Measurements from ENCODE around the gene PLXNA4.

- no peak for TF ChIP-seq SP1 (IDR thresholded peaks at IDR 0.05)
- TF ChIP-seq CTCF (IDR thresholded peaks at IDR 0.05; ENCODE audit: low read depth, low read length, missing input control) = peak; percentile 30
- TF ChIP-seq GABPA (IDR thresholded peaks at IDR 0.05 in 1 of 2, conservative IDR thresholded peaks at IDR 0.05 in 1 of 2) = no peak
- peak in 1 of 2 donors; percentile 45 for TF ChIP-seq RAD21 (IDR thresholded peaks at IDR 0.05)
- no peak for TF ChIP-seq TAF1 (conservative IDR thresholded peaks at IDR 0.05)
- TF ChIP-seq REST (IDR thresholded peaks at IDR 0.05) = no peak
- no peak for TF ChIP-seq YY1 (IDR thresholded peaks at IDR 0.05)
- TF ChIP-seq HNF4G (IDR thresholded peaks at IDR 0.05) = no peak
- no peak for TF ChIP-seq ZBTB33 (IDR thresholded peaks at IDR 0.05)
- TF ChIP-seq MAX (IDR thresholded peaks at IDR 0.05) = no peak
- TF ChIP-seq EGR1 (IDR thresholded peaks at IDR 0.05; ENCODE audit: low read depth in 2 of 2) = no peak
- TF ChIP-seq ATF3 (IDR thresholded peaks at IDR 0.05) = no peak
- no peak for TF ChIP-seq NR2F2 (IDR thresholded peaks at IDR 0.05)
Measured at GRCh38 chr7:132518102-132518838, 58.0 kb downstream of the PLXNA4 start.
